OCI-LY3 (cell line): ENCODE data around the gene KCNAB1.

Experiments used
- CTCF ChIP-seq: fragments of 200-600, 300-600 bp; sonication (generic); IDR thresholded peaks from 2 replicates; pipeline ENCODE4 v1.5.1; 2014; ENCODE audit warnings: antibody characterized with exemption, low read length, low read depth
- EZH2phosphoT487 ChIP-seq: fragments of 200-600 bp; shearing (Covaris generic); IDR thresholded peaks from 2 replicates; pipeline ENCODE4 v1.6.1; 2018; ENCODE audit warnings: antibody characterized with exemption, mixed run types, low read depth

- TF ChIP-seq CTCF (no peak), EZH2phosphoT487 (no peak)
Measured at GRCh38 chr3:156478891-156479290, 358.5 kb downstream of the KCNAB1 start.
